Sigmoid colon (tissue), 7 donors: Measurements from ENCODE around the gene GMDS. TPM values are rescaled to one million over a fixed set of nuclear protein-coding genes. Genes with fewer than 3 reads are reported as not detected.
A peak's percentile ranks its signal among the peaks of the same experiment; 100 is the strongest.

Source experiments
- DNase-seq: peaks from one replicate; pipeline ENCODE4 v3.0.0-alpha.2; 2019
- H3K27ac ChIP-seq, 4 donors: fragments of 200-600 bp; sonication (generic); one replicate each; pipeline ENCODE4 v1.5.1; 2016 to 2019; ENCODE audit warnings: mild to moderate bottlenecking in 1 of 4
- H3K27me3 ChIP-seq, 3 donors: fragments of 200-600 bp; sonication (generic); one replicate each; pipeline ENCODE4 v1.5.1; 2019; ENCODE audit warnings: mild to moderate bottlenecking in 1 of 3
- H3K36me3 ChIP-seq, 4 donors: fragments of 200-600 bp; sonication (generic); one replicate each; pipeline ENCODE4 v1.5.1; 2016 to 2019
- H3K4me1 ChIP-seq, 4 donors: fragments of 200-600 bp; sonication (generic); one replicate each; pipeline ENCODE4 v1.5.1; 2017 to 2019
- H3K4me3 ChIP-seq, 4 donors: fragments of 200-600 bp; sonication (generic); one replicate each; pipeline ENCODE4 v1.5.1; 2017 to 2019; ENCODE audit warnings: mild to moderate bottlenecking in 2 of 4, moderate library complexity in 1 of 4
- H3K9me3 ChIP-seq, 4 donors: fragments of 200-600 bp in 3 of 4; sonication (generic) in 3 of 4; one replicate each; pipeline versions ENCODE4 v1.5.1 to v1.6.1; 2013 to 2019
- EP300 ChIP-seq, 4 donors: sonication (generic); formaldehyde crosslinking; IDR thresholded peaks; one replicate each; pipeline ENCODE4 v1.6.1; 2017; ENCODE audit warnings: antibody characterized with exemption in 4 of 4
- POLR2A ChIP-seq, 2 donors: fragments of 450-650 bp; IDR thresholded peaks; one replicate each; pipeline ENCODE4 v1.6.1; 2016; ENCODE audit warnings: antibody characterized with exemption in 2 of 2, mild to moderate bottlenecking in 2 of 2, moderate library complexity in 2 of 2
- POLR2AphosphoS5 ChIP-seq, 4 donors: sonication (generic); formaldehyde crosslinking; IDR thresholded peaks; one replicate each; pipeline ENCODE4 v1.6.1; 2017; ENCODE audit warnings: antibody characterized with exemption in 4 of 4
- WGBS, 2 donors: extraction: QIAGEN DNeasy Blood & Tissue Kit; methylation state at CpG; one replicate each; pipeline ENCODE4 v1.1.7; 2013; 5-methylcytosine and 5-hydroxymethylcytosine counted together
- intact Hi-C: fragments of 100-400 bp; cut with DNase I; formaldehyde crosslinking; loops from one replicate; pipeline ENCODE4 v1.15.1; 2023
- polyA plus RNA-seq, 3 donors: library from polyadenylated mRNA; stranded (reverse); fragments of 200-250 nt; gene quantifications; one replicate each; pipeline ENCODE4 v1.2.3, GENCODE V29; 2013
- total RNA-seq, 4 donors: library from RNA; depleted of rRNA; stranded (reverse); fragments of >200 nt; gene quantifications; one replicate each; pipeline ENCODE4 v1.1.0, GENCODE V29; 2016
- TF ChIP-seq, protein P1 (sequence below), 4 experiments: fragments of 450-650 bp in 3 of 4; fragments of 200-600 bp in 1 of 4; IDR thresholded peaks; one replicate each; pipeline ENCODE4 v1.5.1; 2016 to 2019; ENCODE audit warnings: antibody characterized with exemption in 4 of 4, mild to moderate bottlenecking in 3 of 4, moderate library complexity in 2 of 4
- donor health status: healthy with polysubstance abuse.
- donor health status: Bipolar disorder and iron deficiency.
- donor health status: healthy.

GMDS gene
- total and polyA plus RNA-seq, 7 donors: 3.1 to 173 (median 9.4) TPM

DNA sequence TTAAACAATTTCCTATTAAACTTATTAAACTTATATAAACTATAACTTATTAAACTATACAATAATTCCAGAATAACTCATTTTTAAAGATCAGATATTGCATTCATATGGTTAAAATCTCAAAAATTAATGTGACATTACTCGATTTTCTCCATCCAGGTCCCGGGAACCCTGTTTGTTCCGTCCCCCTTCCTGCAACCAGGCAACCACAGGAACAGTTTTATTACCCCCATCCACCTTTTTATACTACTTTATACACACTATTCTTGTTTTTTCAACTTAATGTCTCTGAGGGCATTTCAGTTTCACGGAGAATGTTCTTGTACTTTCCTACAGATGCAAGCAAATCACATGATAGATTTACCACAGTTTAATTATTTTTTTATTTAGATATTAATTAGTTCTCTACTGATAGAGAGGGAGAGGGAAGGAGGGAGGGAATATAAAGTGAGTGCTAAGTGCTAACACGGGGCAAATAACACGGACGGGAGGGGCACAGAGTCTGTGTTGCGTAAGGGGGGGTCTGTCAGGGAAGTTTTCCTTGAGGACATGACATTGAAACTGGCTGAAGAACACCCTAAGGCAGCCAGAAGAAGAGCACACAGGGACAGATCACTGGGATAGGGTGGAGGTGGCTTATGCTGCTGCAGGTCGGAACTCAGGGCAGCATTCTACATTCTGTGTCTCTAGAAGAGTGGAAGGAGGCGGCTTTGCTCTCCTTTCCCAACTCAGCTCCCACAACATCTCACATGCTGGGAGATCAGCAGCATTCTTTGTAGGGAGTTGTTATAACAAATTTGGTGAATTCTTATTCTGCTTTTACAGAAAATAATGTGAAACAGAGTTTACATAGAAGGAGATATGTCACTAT lies 410.5 kb downstream of the GMDS start:
- WGBS, 2 donors: 36 to 81% methylated on average over 10 of the region's 10 CpGs

DNA sequence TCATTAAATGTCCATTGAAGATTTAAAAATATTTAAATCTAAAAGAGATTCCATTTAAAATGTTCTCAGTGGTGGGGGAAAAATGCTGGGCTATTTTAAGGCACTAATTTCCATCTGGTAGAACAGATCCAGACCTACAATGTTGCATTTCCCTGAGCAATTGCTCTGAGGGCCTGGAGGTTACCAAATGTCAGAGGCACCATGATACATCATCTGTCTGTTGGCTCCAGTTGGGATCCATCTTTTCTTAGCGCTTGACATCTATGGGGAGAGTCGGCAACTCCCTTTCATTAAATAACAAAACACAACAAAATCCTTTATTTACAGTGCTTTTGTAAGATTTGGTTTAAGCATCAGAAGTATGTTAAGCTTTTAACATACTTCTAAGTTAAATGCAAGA lies 411.2 kb downstream of the GMDS start:
- no peak for TF ChIP-seq POLR2AphosphoS5 (IDR thresholded peaks at IDR 0.05)
- no peak for TF ChIP-seq POLR2A (IDR thresholded peaks at IDR 0.05)
- no peak for TF ChIP-seq EP300 (IDR thresholded peaks at IDR 0.05)
- TF ChIP-seq, protein P1, sequence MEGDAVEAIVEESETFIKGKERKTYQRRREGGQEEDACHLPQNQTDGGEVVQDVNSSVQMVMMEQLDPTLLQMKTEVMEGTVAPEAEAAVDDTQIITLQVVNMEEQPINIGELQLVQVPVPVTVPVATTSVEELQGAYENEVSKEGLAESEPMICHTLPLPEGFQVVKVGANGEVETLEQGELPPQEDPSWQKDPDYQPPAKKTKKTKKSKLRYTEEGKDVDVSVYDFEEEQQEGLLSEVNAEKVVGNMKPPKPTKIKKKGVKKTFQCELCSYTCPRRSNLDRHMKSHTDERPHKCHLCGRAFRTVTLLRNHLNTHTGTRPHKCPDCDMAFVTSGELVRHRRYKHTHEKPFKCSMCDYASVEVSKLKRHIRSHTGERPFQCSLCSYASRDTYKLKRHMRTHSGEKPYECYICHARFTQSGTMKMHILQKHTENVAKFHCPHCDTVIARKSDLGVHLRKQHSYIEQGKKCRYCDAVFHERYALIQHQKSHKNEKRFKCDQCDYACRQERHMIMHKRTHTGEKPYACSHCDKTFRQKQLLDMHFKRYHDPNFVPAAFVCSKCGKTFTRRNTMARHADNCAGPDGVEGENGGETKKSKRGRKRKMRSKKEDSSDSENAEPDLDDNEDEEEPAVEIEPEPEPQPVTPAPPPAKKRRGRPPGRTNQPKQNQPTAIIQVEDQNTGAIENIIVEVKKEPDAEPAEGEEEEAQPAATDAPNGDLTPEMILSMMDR (IDR thresholded peaks at IDR 0.05): no peak
- no peak for DNase-seq

More for the DNA sequence above, 410.5 kb downstream of the GMDS start:
- Histone ChIP-seq H3K4me1 (peaks cover 0 to 17% (median 15%) of the 10 kb centered on the region in 4 donors), H3K9me3 (no peaks in the 10 kb centered on the region), H3K27me3 (no peaks in the 10 kb centered on the region), H3K36me3 (no peaks in the 10 kb centered on the region), H3K4me3 (no peak overlapping the region), H3K27ac (no peak overlapping the region)
- DNase-seq: no peak
- intact Hi-C loops: no loop called here
- TF ChIP-seq, protein P1 (IDR thresholded peaks at IDR 0.05): no peak
- TF ChIP-seq POLR2A (IDR thresholded peaks at IDR 0.05): no peak
- TF ChIP-seq EP300 (IDR thresholded peaks at IDR 0.05): no peak
- no peak for TF ChIP-seq POLR2AphosphoS5 (IDR thresholded peaks at IDR 0.05)

GRCh38 chr6:1832844-1833787 lies 412.3 kb downstream of the GMDS start:
- peaks cover 0 to 10% (median 5%) of the 10 kb centered on the region in 4 donors for H3K4me1 ChIP-seq
- TF ChIP-seq POLR2AphosphoS5 (IDR thresholded peaks at IDR 0.05) (no peak), POLR2A (IDR thresholded peaks at IDR 0.05) (no peak), EP300 (IDR thresholded peaks at IDR 0.05) (no peak)
- TF ChIP-seq, protein P1 (IDR thresholded peaks at IDR 0.05): no peak
- 15 to 40% methylated on average over 16 of the region's 16 CpGs for WGBS, 2 donors
- intact Hi-C loops: no loop called here
- no peaks in the 10 kb centered on the region for H3K27me3 ChIP-seq
- DNase-seq: no peak
- peaks cover 0 to 5% (median 1%) of the 10 kb centered on the region in 4 donors for H3K9me3 ChIP-seq
- peak overlapping the region in 1 of 4 donors; percentile 31 for H3K27ac ChIP-seq
- no peaks in the 10 kb centered on the region for H3K36me3 ChIP-seq
- no peak overlapping the region for H3K4me3 ChIP-seq

More for the DNA sequence above, 411.2 kb downstream of the GMDS start:
- H3K4me1 ChIP-seq: peaks cover 0 to 17% (median 14%) of the 10 kb centered on the region in 4 donors
- no peak overlapping the region for H3K4me3 ChIP-seq
- WGBS, 2 donors: 93 to 95% methylated on average over 2 of the region's 2 CpGs
- intact Hi-C loops: no loop called here
- H3K36me3 ChIP-seq: no peaks in the 10 kb centered on the region
- H3K27ac ChIP-seq: no peak overlapping the region
- H3K27me3 ChIP-seq: no peaks in the 10 kb centered on the region
- H3K9me3 ChIP-seq: no peaks in the 10 kb centered on the region

- no peak for DNase-seq
- Histone ChIP-seq H3K4me3 (no peak overlapping the region), H3K4me1 (peaks cover 0 to 10% (median 3%) of the 10 kb centered on the region in 4 donors), H3K36me3 (no peaks in the 10 kb centered on the region), H3K27ac (peak overlapping the region in 1 of 4 donors; percentile 31), H3K27me3 (no peaks in the 10 kb centered on the region), H3K9me3 (peaks cover 0 to 7% (median 3%) of the 10 kb centered on the region in 4 donors)
- TF ChIP-seq, protein P1 (IDR thresholded peaks at IDR 0.05): no peak
- no peak for TF ChIP-seq EP300 (IDR thresholded peaks at IDR 0.05)
- TF ChIP-seq POLR2A (IDR thresholded peaks at IDR 0.05): no peak
- TF ChIP-seq POLR2AphosphoS5 (IDR thresholded peaks at IDR 0.05): no peak
- intact Hi-C loops: no loop called here
- 60 to 84% methylated on average over 3 of the region's 3 CpGs for WGBS, 2 donors
These were observed 413.0 kb downstream of the GMDS start for GRCh38 chr6:1832358-1832757.
